B cell (primary cell): ENCODE results near the gene MAD2L1BP.

Experiments used
- EZH2 ChIP-seq: IDR thresholded peaks from 2 replicates; pipeline ENCODE4 v1.6.1; 2012; ENCODE audit warnings: borderline replicate concordance, low read depth, mild to moderate bottlenecking, moderate library complexity, low read length; ENCODE audit not compliant: insufficient read depth, poor library complexity, severe bottlenecking
- TF ChIP-seq, protein P1 (sequence below): fragments of 200-600 bp; IDR thresholded peaks from one replicate; pipeline ENCODE4 v1.8.0; 2022; ENCODE audit warnings: antibody characterized with exemption, mild to moderate bottlenecking

DNA sequence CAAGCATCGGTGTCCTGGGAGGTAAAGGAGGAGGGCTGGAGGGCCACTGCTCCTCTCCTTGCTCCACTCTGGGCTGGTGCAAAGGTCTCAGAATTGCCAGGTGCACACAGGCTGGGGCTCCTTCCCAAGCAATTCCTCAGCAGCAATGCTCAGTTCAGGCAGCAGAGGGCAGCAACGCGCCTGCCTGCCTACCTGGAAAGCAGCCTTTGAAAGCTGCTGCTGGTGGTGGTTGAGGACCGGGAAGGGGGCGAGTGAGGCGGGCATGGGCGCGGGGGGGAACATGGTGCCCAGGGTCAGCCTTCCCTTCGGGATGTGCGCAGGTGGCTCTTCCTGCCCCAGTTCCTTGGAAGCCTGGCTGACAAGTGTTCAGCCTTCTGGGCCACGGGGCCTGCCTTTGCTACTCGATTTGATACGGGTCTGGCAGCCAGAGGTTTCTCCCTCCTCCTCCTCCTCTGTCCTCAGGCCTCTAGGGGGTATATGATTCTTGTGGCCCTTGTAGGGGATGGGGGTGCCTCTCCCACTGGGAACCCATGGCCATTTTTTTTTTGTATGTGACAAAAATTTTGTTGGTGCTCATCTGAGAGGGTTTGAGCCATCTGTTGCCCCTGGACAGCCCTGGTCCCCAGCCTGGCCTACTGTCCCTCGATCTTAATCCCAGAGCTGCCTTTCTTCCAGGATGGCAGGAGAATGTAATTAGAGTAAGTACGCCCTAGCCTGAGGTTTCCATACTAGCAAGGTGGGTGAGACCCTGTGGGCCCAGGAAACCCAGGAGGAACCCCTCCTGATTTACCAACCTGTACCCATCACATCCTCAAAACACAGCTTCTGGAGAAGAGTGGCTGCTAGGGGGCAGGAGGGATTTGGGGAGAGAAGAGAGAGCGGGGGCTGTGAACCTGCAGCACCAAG lies 31.9 kb downstream of the MAD2L1BP start:
- TF ChIP-seq, protein P1, sequence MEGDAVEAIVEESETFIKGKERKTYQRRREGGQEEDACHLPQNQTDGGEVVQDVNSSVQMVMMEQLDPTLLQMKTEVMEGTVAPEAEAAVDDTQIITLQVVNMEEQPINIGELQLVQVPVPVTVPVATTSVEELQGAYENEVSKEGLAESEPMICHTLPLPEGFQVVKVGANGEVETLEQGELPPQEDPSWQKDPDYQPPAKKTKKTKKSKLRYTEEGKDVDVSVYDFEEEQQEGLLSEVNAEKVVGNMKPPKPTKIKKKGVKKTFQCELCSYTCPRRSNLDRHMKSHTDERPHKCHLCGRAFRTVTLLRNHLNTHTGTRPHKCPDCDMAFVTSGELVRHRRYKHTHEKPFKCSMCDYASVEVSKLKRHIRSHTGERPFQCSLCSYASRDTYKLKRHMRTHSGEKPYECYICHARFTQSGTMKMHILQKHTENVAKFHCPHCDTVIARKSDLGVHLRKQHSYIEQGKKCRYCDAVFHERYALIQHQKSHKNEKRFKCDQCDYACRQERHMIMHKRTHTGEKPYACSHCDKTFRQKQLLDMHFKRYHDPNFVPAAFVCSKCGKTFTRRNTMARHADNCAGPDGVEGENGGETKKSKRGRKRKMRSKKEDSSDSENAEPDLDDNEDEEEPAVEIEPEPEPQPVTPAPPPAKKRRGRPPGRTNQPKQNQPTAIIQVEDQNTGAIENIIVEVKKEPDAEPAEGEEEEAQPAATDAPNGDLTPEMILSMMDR: peak; percentile 95
- no peak for TF ChIP-seq EZH2
